ENCODE measurements around the gene MPRIP.

Gene MPRIP

GRCh38 chr17:17142556-17142955, 100.3 kb downstream of the MPRIP start:
- ChIA-PET CTCF (interaction anchor here (0.5 to 3.3 kb wide), 37 partner anchors 9 to 624 kb away, joined by 3 to 20 read pairs (median 5); no protein-coding TSS in a partner anchor), POLR2A (no interaction called here)
- Histone ChIP-seq H3K4me3 (ENCODE audit: low read depth, low read length) (no peak overlapping the region), H3K4me1 (ENCODE audit: control insufficient read depth, insufficient read depth, low read length) (no peaks in the 10 kb centered on the region), H3K27ac (ENCODE audit: extremely low read depth, low read depth, low read length) (no peak overlapping the region), H3K9me3 (ENCODE audit: control insufficient read depth, insufficient read depth, low read depth, low read length) (no peaks in the 10 kb centered on the region), H3K36me3 (ENCODE audit: control insufficient read depth in 2 of 2, insufficient read depth in 1 of 2, low read length in 2 of 2) (peaks cover under 1 to 99% of the 10 kb centered on the region in 2 experiments)
- TF ChIP-seq ZNF23 (tag by site-specific recombination; IDR thresholded peaks at IDR 0.05; ENCODE audit: borderline replicate concordance): no peak
- no peak for TF ChIP-seq ZNF121 (tag by site-specific recombination; IDR thresholded peaks at IDR 0.05)
- no peak for TF ChIP-seq ZNF548 (tag by site-specific recombination; IDR thresholded peaks at IDR 0.05)
- no peak for TF ChIP-seq ZNF768 (tag by site-specific recombination; IDR thresholded peaks at IDR 0.05)
- TF ChIP-seq ZSCAN16 (tag by site-specific recombination; IDR thresholded peaks at IDR 0.05): no peak
- no peak for TF ChIP-seq ZNF529 (tag by site-specific recombination; IDR thresholded peaks at IDR 0.05; ENCODE audit: insufficient replicate concordance)
- TF ChIP-seq ZNF777 (tag by site-specific recombination; IDR thresholded peaks at IDR 0.05; ENCODE audit: borderline replicate concordance): no peak
- TF ChIP-seq, protein P1, sequence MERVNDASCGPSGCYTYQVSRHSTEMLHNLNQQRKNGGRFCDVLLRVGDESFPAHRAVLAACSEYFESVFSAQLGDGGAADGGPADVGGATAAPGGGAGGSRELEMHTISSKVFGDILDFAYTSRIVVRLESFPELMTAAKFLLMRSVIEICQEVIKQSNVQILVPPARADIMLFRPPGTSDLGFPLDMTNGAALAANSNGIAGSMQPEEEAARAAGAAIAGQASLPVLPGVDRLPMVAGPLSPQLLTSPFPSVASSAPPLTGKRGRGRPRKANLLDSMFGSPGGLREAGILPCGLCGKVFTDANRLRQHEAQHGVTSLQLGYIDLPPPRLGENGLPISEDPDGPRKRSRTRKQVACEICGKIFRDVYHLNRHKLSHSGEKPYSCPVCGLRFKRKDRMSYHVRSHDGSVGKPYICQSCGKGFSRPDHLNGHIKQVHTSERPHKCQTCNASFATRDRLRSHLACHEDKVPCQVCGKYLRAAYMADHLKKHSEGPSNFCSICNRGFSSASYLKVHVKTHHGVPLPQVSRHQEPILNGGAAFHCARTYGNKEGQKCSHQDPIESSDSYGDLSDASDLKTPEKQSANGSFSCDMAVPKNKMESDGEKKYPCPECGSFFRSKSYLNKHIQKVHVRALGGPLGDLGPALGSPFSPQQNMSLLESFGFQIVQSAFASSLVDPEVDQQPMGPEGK (tag by site-specific recombination; IDR thresholded peaks at IDR 0.05): no peak
- TF ChIP-seq WT1 (tag by site-specific recombination; IDR thresholded peaks at IDR 0.05): no peak
- TF ChIP-seq ZNF221 (tag by site-specific recombination; IDR thresholded peaks at IDR 0.05; ENCODE audit: borderline replicate concordance): no peak
- TF ChIP-seq ZSCAN18 (tag by site-specific recombination; IDR thresholded peaks at IDR 0.05): no peak
- no peak for TF ChIP-seq HOXC10 (CRISPR knock-in tag; IDR thresholded peaks at IDR 0.05)
- TF ChIP-seq ZNF302 (tag by site-specific recombination; IDR thresholded peaks at IDR 0.05; ENCODE audit: low read depth): no peak

DNA sequence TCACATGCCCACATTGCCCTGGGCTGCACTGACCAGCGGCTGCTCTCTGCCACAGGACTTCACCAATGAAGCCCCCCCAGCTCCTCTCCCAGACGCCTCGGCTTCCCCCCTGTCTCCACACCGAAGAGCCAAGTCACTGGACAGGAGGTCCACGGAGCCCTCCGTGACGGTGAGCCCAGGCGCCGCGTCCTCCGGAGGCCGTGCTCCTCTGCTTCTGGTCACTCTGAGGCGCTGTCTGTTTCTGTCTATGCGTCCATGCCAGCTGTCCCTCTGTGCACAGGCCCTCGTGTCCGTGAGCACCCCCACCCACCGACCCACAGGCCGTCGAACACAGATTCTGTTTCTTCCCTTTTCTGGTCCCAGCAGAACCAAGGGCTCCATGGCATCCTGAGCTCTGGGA, 101.2 kb downstream of the MPRIP start:
- ChIA-PET POLR2A (no interaction called here), CTCF (interaction anchor here (0.7 to 3.3 kb wide), 6 partner anchors 21 to 353 kb away, joined by 3 to 20 read pairs (median 4); no protein-coding TSS in a partner anchor)
- H3K36me3 ChIP-seq (ENCODE audit: control insufficient read depth in 2 of 2, insufficient read depth in 1 of 2, low read length in 2 of 2): peaks cover 8 to 97% of the 10 kb centered on the region in 2 experiments
- TF ChIP-seq SCRT1 (tag by site-specific recombination; IDR thresholded peaks at IDR 0.05; ENCODE audit: borderline replicate concordance) (no peak), ZBTB7A (tag by site-specific recombination; IDR thresholded peaks at IDR 0.05; ENCODE audit: low read depth) (no peak), ZNF843 (tag by site-specific recombination; IDR thresholded peaks at IDR 0.05) (no peak), ZNF16 (tag by site-specific recombination; IDR thresholded peaks at IDR 0.05; ENCODE audit: low read depth) (no peak), ZSCAN16 (tag by site-specific recombination; IDR thresholded peaks at IDR 0.05) (no peak)
- H3K27ac ChIP-seq (ENCODE audit: extremely low read depth, low read depth, low read length): no peak overlapping the region
- H3K4me1 ChIP-seq (ENCODE audit: control insufficient read depth, insufficient read depth, low read length): no peaks in the 10 kb centered on the region
- H3K9me3 ChIP-seq (ENCODE audit: control insufficient read depth, insufficient read depth, low read depth, low read length): no peaks in the 10 kb centered on the region
- H3K4me3 ChIP-seq (ENCODE audit: low read depth, low read length): no peak overlapping the region

DNA sequence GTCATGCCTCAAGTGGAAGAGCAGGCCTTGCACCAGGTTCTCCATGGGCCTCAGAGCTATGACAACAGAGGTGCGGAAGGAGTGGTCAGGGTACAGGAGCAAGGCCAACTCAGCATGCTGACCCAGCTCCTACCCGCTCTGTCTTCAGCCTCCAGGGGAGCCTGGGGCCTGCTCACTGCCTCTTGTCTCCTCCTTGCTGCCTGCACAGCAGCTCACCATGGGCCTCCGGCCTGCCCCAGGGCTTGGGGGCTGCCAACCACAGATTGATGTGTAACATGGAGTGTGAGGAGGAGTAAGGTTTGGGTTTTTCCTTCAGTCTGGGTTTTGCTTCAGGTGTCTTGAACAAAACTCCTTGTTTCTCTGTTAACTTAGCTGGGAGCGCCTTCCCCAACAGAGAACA, 101.8 kb downstream of the MPRIP start:
- no peaks in the 10 kb centered on the region for H3K4me1 ChIP-seq (ENCODE audit: control insufficient read depth, insufficient read depth, low read length)
- no peak overlapping the region for H3K4me3 ChIP-seq (ENCODE audit: low read depth, low read length)
- no peak for TF ChIP-seq ZNF366 (tag by site-specific recombination; conservative IDR thresholded peaks at IDR 0.05)
- no peak for TF ChIP-seq IKZF3 (tag by site-specific recombination; IDR thresholded peaks at IDR 0.05)
- TF ChIP-seq ZNF530 (tag by site-specific recombination; IDR thresholded peaks at IDR 0.05; ENCODE audit: low read depth): no peak
- no peak for TF ChIP-seq ZNF837 (tag by site-specific recombination; IDR thresholded peaks at IDR 0.05)
- no peak for TF ChIP-seq SCRT1 (tag by site-specific recombination; IDR thresholded peaks at IDR 0.05; ENCODE audit: borderline replicate concordance)
- TF ChIP-seq GLIS1 (tag by site-specific recombination; IDR thresholded peaks at IDR 0.05): no peak
- TF ChIP-seq ZNF510 (tag by site-specific recombination; IDR thresholded peaks at IDR 0.05; ENCODE audit: insufficient replicate concordance): no peak
- TF ChIP-seq, protein P2, sequence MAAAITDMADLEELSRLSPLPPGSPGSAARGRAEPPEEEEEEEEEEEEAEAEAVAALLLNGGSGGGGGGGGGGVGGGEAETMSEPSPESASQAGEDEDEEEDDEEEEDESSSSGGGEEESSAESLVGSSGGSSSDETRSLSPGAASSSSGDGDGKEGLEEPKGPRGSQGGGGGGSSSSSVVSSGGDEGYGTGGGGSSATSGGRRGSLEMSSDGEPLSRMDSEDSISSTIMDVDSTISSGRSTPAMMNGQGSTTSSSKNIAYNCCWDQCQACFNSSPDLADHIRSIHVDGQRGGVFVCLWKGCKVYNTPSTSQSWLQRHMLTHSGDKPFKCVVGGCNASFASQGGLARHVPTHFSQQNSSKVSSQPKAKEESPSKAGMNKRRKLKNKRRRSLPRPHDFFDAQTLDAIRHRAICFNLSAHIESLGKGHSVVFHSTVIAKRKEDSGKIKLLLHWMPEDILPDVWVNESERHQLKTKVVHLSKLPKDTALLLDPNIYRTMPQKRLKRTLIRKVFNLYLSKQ (tag by site-specific recombination; IDR thresholded peaks at IDR 0.05; ENCODE audit: borderline replicate concordance): no peak
- TF ChIP-seq ZIC2 (tag by site-specific recombination; IDR thresholded peaks at IDR 0.05): no peak
- no peak for TF ChIP-seq SETDB1 (IDR thresholded peaks at IDR 0.05; ENCODE audit: insufficient read length, low read length)
- H3K27ac ChIP-seq (ENCODE audit: extremely low read depth, low read depth, low read length): no peak overlapping the region
- peaks cover 9 to 97% of the 10 kb centered on the region in 2 experiments for H3K36me3 ChIP-seq (ENCODE audit: control insufficient read depth in 2 of 2, insufficient read depth in 1 of 2, low read length in 2 of 2)
- ChIA-PET CTCF (interaction anchor here (0.6 to 1.3 kb wide), 5 partner anchors 11 to 127 kb away, joined by 3 to 4 read pairs (median 3); no protein-coding TSS in a partner anchor), POLR2A (no interaction called here)
- no peaks in the 10 kb centered on the region for H3K9me3 ChIP-seq (ENCODE audit: control insufficient read depth, insufficient read depth, low read depth, low read length)
